Choroid plexus epithelial cell (primary cell): ENCODE results near the gene ZNF638.
A peak's percentile ranks its signal among the peaks of the same experiment; 100 is the strongest.

Source experiments
- DNase-seq: peaks from one replicate; pipeline ENCODE4 v3.0.0-alpha.2; 2010; ENCODE audit warnings: low read depth
- H3K4me3 ChIP-seq: 2 replicates; pipeline ENCODE4 v1.5.1; 2011; ENCODE audit warnings: low read depth, mild to moderate bottlenecking, control low read depth, low read length, moderate library complexity
- TF ChIP-seq, protein P1 (sequence below): conservative IDR thresholded peaks from 2 replicates; pipeline ENCODE4 v1.5.1; 2011; ENCODE audit warnings: low read depth, mild to moderate bottlenecking, control low read depth, inconsistent platforms, low read length, moderate library complexity

ZNF638 gene

DNA sequence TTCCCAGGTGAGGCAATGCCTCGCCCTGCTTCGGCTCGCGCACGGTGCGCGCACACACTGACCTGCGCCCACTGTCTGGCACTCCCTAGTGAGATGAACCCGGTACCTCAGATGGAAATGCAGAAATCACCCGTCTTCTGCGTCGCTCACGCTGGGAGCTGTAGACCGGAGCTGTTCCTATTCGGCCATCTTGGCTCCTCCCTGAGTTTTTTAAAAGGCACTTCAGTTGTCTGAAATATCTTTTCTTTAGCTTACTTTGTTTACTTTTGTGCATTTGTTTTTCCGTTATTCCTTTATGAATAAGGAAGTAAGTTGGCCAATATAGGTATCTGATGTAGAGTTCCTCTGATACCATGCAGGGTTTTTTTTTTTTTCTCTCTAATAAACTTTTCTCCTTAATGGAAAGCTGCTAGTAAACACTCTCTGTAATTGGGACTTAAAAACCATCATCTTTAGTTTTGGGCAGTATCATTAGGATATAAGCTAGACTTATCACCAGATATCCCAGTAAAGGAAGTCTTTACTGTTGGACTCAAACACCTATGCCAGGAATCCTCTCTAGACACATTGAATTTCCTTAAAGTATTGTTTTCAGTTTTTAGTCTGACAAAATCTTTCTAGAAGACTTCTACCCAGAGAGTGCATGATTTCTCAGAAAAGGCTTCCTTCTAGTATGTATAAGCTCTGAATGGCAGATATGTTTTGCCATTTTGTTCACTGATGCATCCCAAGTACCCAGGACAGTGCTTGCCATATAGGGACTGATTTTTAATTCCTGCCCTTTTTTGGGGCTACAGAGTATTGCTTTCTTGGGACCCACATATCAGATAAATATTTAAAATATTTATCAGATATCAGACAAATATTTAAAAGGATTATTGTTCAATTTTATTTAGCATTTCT is 86.0 kb downstream of the ZNF638 start:
- TF ChIP-seq, protein P1, sequence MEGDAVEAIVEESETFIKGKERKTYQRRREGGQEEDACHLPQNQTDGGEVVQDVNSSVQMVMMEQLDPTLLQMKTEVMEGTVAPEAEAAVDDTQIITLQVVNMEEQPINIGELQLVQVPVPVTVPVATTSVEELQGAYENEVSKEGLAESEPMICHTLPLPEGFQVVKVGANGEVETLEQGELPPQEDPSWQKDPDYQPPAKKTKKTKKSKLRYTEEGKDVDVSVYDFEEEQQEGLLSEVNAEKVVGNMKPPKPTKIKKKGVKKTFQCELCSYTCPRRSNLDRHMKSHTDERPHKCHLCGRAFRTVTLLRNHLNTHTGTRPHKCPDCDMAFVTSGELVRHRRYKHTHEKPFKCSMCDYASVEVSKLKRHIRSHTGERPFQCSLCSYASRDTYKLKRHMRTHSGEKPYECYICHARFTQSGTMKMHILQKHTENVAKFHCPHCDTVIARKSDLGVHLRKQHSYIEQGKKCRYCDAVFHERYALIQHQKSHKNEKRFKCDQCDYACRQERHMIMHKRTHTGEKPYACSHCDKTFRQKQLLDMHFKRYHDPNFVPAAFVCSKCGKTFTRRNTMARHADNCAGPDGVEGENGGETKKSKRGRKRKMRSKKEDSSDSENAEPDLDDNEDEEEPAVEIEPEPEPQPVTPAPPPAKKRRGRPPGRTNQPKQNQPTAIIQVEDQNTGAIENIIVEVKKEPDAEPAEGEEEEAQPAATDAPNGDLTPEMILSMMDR = no peak
- DNase-seq = no peak
- peak overlapping the region; percentile 22 for H3K4me3 ChIP-seq

DNA sequence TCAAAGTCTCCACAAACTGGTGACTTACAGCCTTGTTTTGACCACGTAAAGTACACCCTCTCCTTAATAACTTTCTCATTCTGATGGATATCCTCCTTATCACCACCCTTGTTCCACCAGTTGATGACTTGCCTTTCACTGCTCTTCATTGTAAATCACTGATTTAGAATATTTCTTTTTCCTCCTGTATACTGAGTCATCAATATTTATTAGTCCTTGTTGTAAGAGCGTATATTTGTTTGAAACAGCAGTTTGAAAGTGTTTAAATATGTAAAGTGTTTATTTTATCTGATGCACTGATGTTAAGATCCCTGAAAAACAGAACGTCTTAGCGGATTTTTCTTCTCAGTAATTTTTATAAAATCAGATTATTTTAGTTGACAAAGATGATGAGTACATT is 87.6 kb downstream of the ZNF638 start:
- no peak overlapping the region for H3K4me3 ChIP-seq
- no peak for DNase-seq
- TF ChIP-seq, protein P1 = no peak

DNA sequence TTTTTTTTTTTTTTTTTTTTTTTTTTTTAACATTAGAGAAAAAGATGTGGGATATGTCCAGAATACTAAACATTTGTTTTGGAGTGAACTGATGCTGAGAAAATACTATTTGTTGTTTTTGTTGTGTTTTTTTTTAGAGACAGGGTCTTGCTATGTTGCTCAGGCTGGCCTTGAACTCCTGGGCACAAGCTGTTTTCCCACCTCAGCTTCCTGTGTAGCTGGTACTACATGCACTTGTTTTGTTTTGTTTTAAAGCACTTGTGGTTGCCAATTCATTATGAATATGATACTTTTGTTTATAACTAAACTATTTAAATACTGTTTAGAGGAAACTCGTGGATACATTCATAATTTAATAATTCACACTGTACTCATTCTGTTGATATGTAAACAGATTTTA is 88.4 kb downstream of the ZNF638 start:
- H3K4me3 ChIP-seq = no peak overlapping the region
- TF ChIP-seq, protein P1 = no peak
- DNase-seq = no peak

DNA sequence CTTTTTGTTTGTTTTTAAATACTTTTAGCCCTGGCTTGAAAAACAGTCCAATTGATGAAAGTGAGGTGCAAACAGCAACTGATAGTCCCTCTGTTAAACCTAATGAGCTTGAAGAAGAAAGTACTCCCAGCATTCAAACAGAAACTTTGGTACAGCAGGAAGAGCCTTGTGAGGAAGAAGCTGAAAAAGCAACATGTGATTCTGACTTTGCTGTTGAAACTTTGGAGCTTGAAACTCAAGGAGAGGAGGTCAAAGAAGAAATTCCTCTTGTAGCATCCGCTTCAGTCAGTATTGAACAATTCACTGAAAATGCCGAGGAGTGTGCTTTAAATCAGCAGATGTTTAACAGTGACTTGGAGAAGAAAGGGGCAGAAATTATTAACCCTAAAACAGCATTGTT is 91.2 kb downstream of the ZNF638 start:
- TF ChIP-seq, protein P1 = no peak
- DNase-seq = peak; percentile 62
- H3K4me3 ChIP-seq = no peak overlapping the region

DNA sequence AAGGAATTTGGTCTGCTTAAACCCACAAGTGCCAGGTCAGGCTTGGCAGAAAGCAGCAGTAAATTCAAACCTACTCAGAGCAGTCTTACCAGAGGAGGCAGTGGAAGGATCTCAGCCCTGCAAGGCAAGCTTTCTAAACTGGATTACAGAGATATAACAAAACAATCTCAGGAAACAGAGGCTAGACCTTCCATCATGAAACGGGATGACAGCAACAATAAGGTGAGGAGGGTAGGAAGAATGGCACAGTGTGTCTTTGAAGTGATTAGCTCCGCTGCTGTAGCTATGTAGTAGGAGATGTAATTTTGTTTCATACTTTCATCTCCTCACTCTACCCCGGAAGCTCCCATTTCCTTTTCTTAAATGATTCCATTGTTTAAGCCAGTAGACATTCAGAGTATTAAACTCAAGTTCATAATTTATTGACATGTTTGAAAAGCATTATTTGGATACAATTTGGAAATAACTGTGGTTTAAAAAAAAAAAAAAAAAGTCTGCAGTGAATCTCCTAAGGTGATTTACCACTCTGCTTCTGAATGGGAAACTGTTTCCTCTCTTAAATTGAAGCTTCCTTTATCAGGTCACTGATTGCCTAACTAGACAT is 92.3 kb downstream of the ZNF638 start:
- TF ChIP-seq, protein P1 = no peak
- DNase-seq = no peak
- H3K4me3 ChIP-seq = no peak overlapping the region

DNA sequence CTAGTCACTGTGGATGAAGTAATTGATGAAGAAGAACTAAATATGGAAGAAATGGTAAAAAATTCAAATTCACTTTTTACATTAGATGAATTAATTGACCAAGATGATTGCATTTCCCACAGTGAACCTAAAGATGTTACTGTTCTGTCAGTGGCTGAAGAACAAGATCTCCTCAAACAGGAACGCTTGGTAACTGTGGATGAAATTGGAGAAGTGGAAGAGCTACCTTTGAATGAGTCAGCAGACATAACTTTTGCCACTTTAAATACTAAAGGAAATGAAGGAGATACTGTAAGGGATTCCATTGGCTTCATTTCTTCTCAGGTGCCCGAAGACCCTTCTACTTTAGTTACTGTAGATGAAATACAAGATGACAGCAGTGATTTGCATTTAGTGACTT is 95.1 kb downstream of the ZNF638 start:
- DNase-seq = peak; percentile 4
- TF ChIP-seq, protein P1 = no peak
- H3K4me3 ChIP-seq = no peak overlapping the region
